ENCODE results near the gene METTL25.

Gene METTL25

GRCh38 chr12:82414926-82415325 is 56.6 kb downstream of the METTL25 start:
- no CpG with 5 or more reads among the region's 1 CpG for WGBS
- Histone ChIP-seq H3K27me3 (ENCODE audit: control insufficient read depth in 1 of 2, insufficient read depth in 1 of 2, low read length in 2 of 2) (no peaks in the 10 kb centered on the region), H2AK5ac (ENCODE audit: low read length, severe bottlenecking) (no peak overlapping the region)

GRCh38 chr12:82415402-82415801 is 57.1 kb downstream of the METTL25 start:
- H3K14ac ChIP-seq (ENCODE audit: low read length in 2 of 2) = no peak overlapping the region
- no peak overlapping the region for H2AFZ ChIP-seq (ENCODE audit: low read depth, low read length)
- H3K4me1 ChIP-seq (ENCODE audit: control insufficient read depth, insufficient read depth, low read depth, low read length) = no peaks in the 10 kb centered on the region
- H3K23ac ChIP-seq (ENCODE audit: low read length in 2 of 2) = no peak overlapping the region
- H3K9ac ChIP-seq (ENCODE audit: low read length) = no peak overlapping the region
- no peak overlapping the region for H4K91ac ChIP-seq (ENCODE audit: low read length)
- peak overlapping the region; percentile 94 for H3K27ac ChIP-seq (ENCODE audit: low read length, poor library complexity, severe bottlenecking)
- H3K36me3 ChIP-seq (ENCODE audit: control insufficient read depth in 1 of 2, insufficient read depth in 2 of 2, low read depth in 1 of 2, low read length in 2 of 2) = no peaks in the 10 kb centered on the region
- H3K4ac ChIP-seq (ENCODE audit: low read depth in 1 of 2, low read length in 2 of 2) = no peak overlapping the region
- 81% methylated on average over 3 of the region's 3 CpGs for WGBS
- H2BK5ac ChIP-seq (ENCODE audit: low read depth, low read length, poor library complexity, severe bottlenecking) = no peak overlapping the region
- no peak overlapping the region for H3K4me2 ChIP-seq (ENCODE audit: low read length, poor library complexity, severe bottlenecking)
- H3K79me1 ChIP-seq (replicated peaks; ENCODE audit: low read length, poor library complexity, severe bottlenecking) = no peaks in the 10 kb centered on the region
- no peak overlapping the region for H2BK12ac ChIP-seq (ENCODE audit: low read length in 2 of 2)
- DNase-seq = no peak
- no peak overlapping the region for H3K18ac ChIP-seq (ENCODE audit: low read depth in 1 of 2, low read length in 2 of 2)
- H3K4me3 ChIP-seq (ENCODE audit: insufficient read depth in 1 of 2, low read depth in 1 of 2, low read length in 2 of 2) = no peak overlapping the region
- H4K8ac ChIP-seq (ENCODE audit: low read length) = no peak overlapping the region
- H3K27me3 ChIP-seq (ENCODE audit: control insufficient read depth in 1 of 2, insufficient read depth in 1 of 2, low read length in 2 of 2) = no peaks in the 10 kb centered on the region
- H3K9me3 ChIP-seq (ENCODE audit: control insufficient read depth, low read length) = no peaks in the 10 kb centered on the region
- no peak overlapping the region for H2BK120ac ChIP-seq (ENCODE audit: low read depth, low read length)
- H2AK5ac ChIP-seq (ENCODE audit: low read length, severe bottlenecking) = no peak overlapping the region
- no peak overlapping the region for H2BK15ac ChIP-seq (ENCODE audit: low read depth, poor library complexity, severe bottlenecking)

More at GRCh38 chr12:82414926-82415325, 56.6 kb downstream of the METTL25 start:
- Histone ChIP-seq H2BK5ac (ENCODE audit: low read depth, low read length, poor library complexity, severe bottlenecking) (no peak overlapping the region), H2BK12ac (ENCODE audit: low read length in 2 of 2) (no peak overlapping the region), H2AFZ (ENCODE audit: low read depth, low read length) (no peak overlapping the region), H4K91ac (ENCODE audit: low read length) (no peak overlapping the region), H3K9ac (ENCODE audit: low read length) (no peak overlapping the region), H3K4ac (ENCODE audit: low read depth in 1 of 2, low read length in 2 of 2) (no peak overlapping the region), H3K36me3 (ENCODE audit: control insufficient read depth in 1 of 2, insufficient read depth in 2 of 2, low read depth in 1 of 2, low read length in 2 of 2) (no peaks in the 10 kb centered on the region), H3K79me1 (replicated peaks; ENCODE audit: low read length, poor library complexity, severe bottlenecking) (no peaks in the 10 kb centered on the region), H3K18ac (ENCODE audit: low read depth in 1 of 2, low read length in 2 of 2) (no peak overlapping the region), H3K4me1 (ENCODE audit: control insufficient read depth, insufficient read depth, low read depth, low read length) (no peaks in the 10 kb centered on the region), H3K14ac (ENCODE audit: low read length in 2 of 2) (no peak overlapping the region), H2BK120ac (ENCODE audit: low read depth, low read length) (no peak overlapping the region), H3K9me3 (ENCODE audit: control insufficient read depth, low read length) (no peaks in the 10 kb centered on the region), H3K23ac (ENCODE audit: low read length in 2 of 2) (no peak overlapping the region), H2BK15ac (ENCODE audit: low read depth, poor library complexity, severe bottlenecking) (no peak overlapping the region), H4K8ac (ENCODE audit: low read length) (no peak overlapping the region), H3K27ac (ENCODE audit: low read length, poor library complexity, severe bottlenecking) (peak overlapping the region; percentile 94), H3K4me2 (ENCODE audit: low read length, poor library complexity, severe bottlenecking) (no peak overlapping the region), H3K4me3 (ENCODE audit: insufficient read depth in 1 of 2, low read depth in 1 of 2, low read length in 2 of 2) (no peak overlapping the region)
- DNase-seq = no peak

- Histone ChIP-seq H3K79me1 (replicated peaks; ENCODE audit: low read length, poor library complexity, severe bottlenecking) (peaks cover 5% of the 10 kb centered on the region), H3K4me2 (ENCODE audit: low read length, poor library complexity, severe bottlenecking) (no peak overlapping the region), H4K91ac (ENCODE audit: low read length) (no peak overlapping the region), H2BK15ac (ENCODE audit: low read depth, poor library complexity, severe bottlenecking) (no peak overlapping the region), H3K18ac (ENCODE audit: low read depth in 1 of 2, low read length in 2 of 2) (no peak overlapping the region), H3K27ac (ENCODE audit: low read length, poor library complexity, severe bottlenecking) (peak overlapping the region; percentile 61), H2BK120ac (ENCODE audit: low read depth, low read length) (no peak overlapping the region), H2BK5ac (ENCODE audit: low read depth, low read length, poor library complexity, severe bottlenecking) (no peak overlapping the region), H2AK5ac (ENCODE audit: low read length, severe bottlenecking) (no peak overlapping the region), H3K23ac (ENCODE audit: low read length in 2 of 2) (no peak overlapping the region), H3K4ac (ENCODE audit: low read depth in 1 of 2, low read length in 2 of 2) (no peak overlapping the region), H3K9ac (ENCODE audit: low read length) (no peak overlapping the region), H3K27me3 (ENCODE audit: control insufficient read depth in 1 of 2, insufficient read depth in 1 of 2, low read length in 2 of 2) (no peaks in the 10 kb centered on the region), H3K4me1 (ENCODE audit: control insufficient read depth, insufficient read depth, low read depth, low read length) (no peaks in the 10 kb centered on the region), H4K8ac (ENCODE audit: low read length) (no peak overlapping the region), H2AFZ (ENCODE audit: low read depth, low read length) (no peak overlapping the region), H3K36me3 (ENCODE audit: control insufficient read depth in 1 of 2, insufficient read depth in 2 of 2, low read depth in 1 of 2, low read length in 2 of 2) (no peaks in the 10 kb centered on the region), H3K14ac (ENCODE audit: low read length in 2 of 2) (no peak overlapping the region), H3K9me3 (ENCODE audit: control insufficient read depth, low read length) (no peaks in the 10 kb centered on the region), H2BK12ac (ENCODE audit: low read length in 2 of 2) (no peak overlapping the region), H3K4me3 (ENCODE audit: insufficient read depth in 1 of 2, low read depth in 1 of 2, low read length in 2 of 2) (no peak overlapping the region)
- 82% methylated on average over 2 of the region's 2 CpGs for WGBS
- peak; percentile 19 for DNase-seq
Observed at GRCh38 chr12:82425241-82425640, 66.9 kb downstream of the METTL25 start.

GRCh38 chr12:82426081-82426480 is 67.8 kb downstream of the METTL25 start:
- Histone ChIP-seq H3K36me3 (ENCODE audit: control insufficient read depth in 1 of 2, insufficient read depth in 2 of 2, low read depth in 1 of 2, low read length in 2 of 2) (no peaks in the 10 kb centered on the region), H2BK5ac (ENCODE audit: low read depth, low read length, poor library complexity, severe bottlenecking) (no peak overlapping the region), H3K4me3 (ENCODE audit: insufficient read depth in 1 of 2, low read depth in 1 of 2, low read length in 2 of 2) (no peak overlapping the region), H2BK15ac (ENCODE audit: low read depth, poor library complexity, severe bottlenecking) (no peak overlapping the region), H3K79me1 (replicated peaks; ENCODE audit: low read length, poor library complexity, severe bottlenecking) (peaks cover 5% of the 10 kb centered on the region), H4K8ac (ENCODE audit: low read length) (no peak overlapping the region), H2AK5ac (ENCODE audit: low read length, severe bottlenecking) (peak overlapping the region; percentile 87), H3K9me3 (ENCODE audit: control insufficient read depth, low read length) (no peaks in the 10 kb centered on the region), H3K27me3 (ENCODE audit: control insufficient read depth in 1 of 2, insufficient read depth in 1 of 2, low read length in 2 of 2) (no peaks in the 10 kb centered on the region), H3K9ac (ENCODE audit: low read length) (no peak overlapping the region), H2BK120ac (ENCODE audit: low read depth, low read length) (no peak overlapping the region), H3K4ac (ENCODE audit: low read depth in 1 of 2, low read length in 2 of 2) (no peak overlapping the region), H2BK12ac (ENCODE audit: low read length in 2 of 2) (no peak overlapping the region), H4K91ac (ENCODE audit: low read length) (no peak overlapping the region), H3K27ac (ENCODE audit: low read length, poor library complexity, severe bottlenecking) (no peak overlapping the region), H3K18ac (ENCODE audit: low read depth in 1 of 2, low read length in 2 of 2) (no peak overlapping the region), H2AFZ (ENCODE audit: low read depth, low read length) (no peak overlapping the region), H3K23ac (ENCODE audit: low read length in 2 of 2) (no peak overlapping the region), H3K4me2 (ENCODE audit: low read length, poor library complexity, severe bottlenecking) (no peak overlapping the region), H3K14ac (ENCODE audit: low read length in 2 of 2) (no peak overlapping the region), H3K4me1 (ENCODE audit: control insufficient read depth, insufficient read depth, low read depth, low read length) (no peaks in the 10 kb centered on the region)
- 25% methylated on average over 4 of the region's 4 CpGs for WGBS
- no peak for DNase-seq
